ENCODE data around the gene SPON1.

Gene SPON1

GRCh38 chr11:14036469-14036868 lies 73.9 kb downstream of the SPON1 start:
- no peak for DNase-seq (ENCODE audit: low spot score)

GRCh38 chr11:14041040-14041439 lies 78.5 kb downstream of the SPON1 start:
- no peak for DNase-seq (ENCODE audit: low spot score)

GRCh38 chr11:14041565-14041964 lies 79.0 kb downstream of the SPON1 start:
- DNase-seq (ENCODE audit: low spot score), result no peak

- DNase-seq (ENCODE audit: low spot score), result no peak
Observed at GRCh38 chr11:14042686-14043465, 80.4 kb downstream of the SPON1 start.

GRCh38 chr11:14044916-14045315 lies 82.4 kb downstream of the SPON1 start:
- DNase-seq (ENCODE audit: low spot score), result no peak

GRCh38 chr11:14045417-14045816 lies 82.9 kb downstream of the SPON1 start:
- DNase-seq (ENCODE audit: low spot score), result no peak

GRCh38 chr11:14052198-14052597 lies 89.7 kb downstream of the SPON1 start:
- DNase-seq (ENCODE audit: low spot score), result no peak

GRCh38 chr11:14054116-14055107 lies 91.9 kb downstream of the SPON1 start:
- no peak for DNase-seq (ENCODE audit: low spot score)

GRCh38 chr11:14055936-14056335 lies 93.4 kb downstream of the SPON1 start:
- no peak for DNase-seq (ENCODE audit: low spot score)

GRCh38 chr11:14058061-14058460 lies 95.5 kb downstream of the SPON1 start:
- no peak for DNase-seq (ENCODE audit: low spot score)

- peak; percentile 26 for DNase-seq (ENCODE audit: low spot score)
Observed at GRCh38 chr11:14059491-14059890, 97.0 kb downstream of the SPON1 start.

GRCh38 chr11:14061721-14062120 lies 99.2 kb downstream of the SPON1 start:
- no peak for DNase-seq (ENCODE audit: low spot score)

GRCh38 chr11:14065141-14065540 lies 102.6 kb downstream of the SPON1 start:
- DNase-seq (ENCODE audit: low spot score), result no peak

- peak; percentile 32 for DNase-seq (ENCODE audit: low spot score)
Observed at GRCh38 chr11:14065681-14066080, 103.2 kb downstream of the SPON1 start.

GRCh38 chr11:14067686-14068085 lies 105.2 kb downstream of the SPON1 start:
- DNase-seq (ENCODE audit: low spot score), result peak; percentile 22

- DNase-seq (ENCODE audit: low spot score), result no peak
Observed at GRCh38 chr11:14070896-14071295, 108.4 kb downstream of the SPON1 start.

GRCh38 chr11:14073849-14074476 lies 111.4 kb downstream of the SPON1 start:
- no peak for DNase-seq (ENCODE audit: low spot score)

- DNase-seq (ENCODE audit: low spot score), result peak; percentile 77
Observed at GRCh38 chr11:14075118-14076078, 112.9 kb downstream of the SPON1 start.

GRCh38 chr11:14079011-14079410 lies 116.5 kb downstream of the SPON1 start:
- DNase-seq (ENCODE audit: low spot score), result no peak

GRCh38 chr11:14079797-14080196 lies 117.3 kb downstream of the SPON1 start:
- DNase-seq (ENCODE audit: low spot score), result no peak

- DNase-seq (ENCODE audit: low spot score), result no peak
Observed at GRCh38 chr11:14081581-14082231, 119.2 kb downstream of the SPON1 start.

All from kidney tubule cell (primary cell).